Sigmoid colon (tissue), 7 donors: Measurements from ENCODE around the gene MSLN. TPM values are rescaled to one million over a fixed set of nuclear protein-coding genes. Genes with fewer than 3 reads are reported as not detected.

ENCODE experiments used
- DNase-seq: peaks from one replicate; pipeline ENCODE4 v3.0.0-alpha.2; 2019
- H3K27ac ChIP-seq, 4 donors: fragments of 200-600 bp; sonication (generic); one replicate each; pipeline ENCODE4 v1.5.1; 2016 to 2019; ENCODE audit warnings: mild to moderate bottlenecking in 1 of 4
- H3K27me3 ChIP-seq, 3 donors: fragments of 200-600 bp; sonication (generic); one replicate each; pipeline ENCODE4 v1.5.1; 2019; ENCODE audit warnings: mild to moderate bottlenecking in 1 of 3
- H3K36me3 ChIP-seq, 4 donors: fragments of 200-600 bp; sonication (generic); one replicate each; pipeline ENCODE4 v1.5.1; 2016 to 2019
- H3K4me1 ChIP-seq, 4 donors: fragments of 200-600 bp; sonication (generic); one replicate each; pipeline ENCODE4 v1.5.1; 2017 to 2019
- H3K4me3 ChIP-seq, 4 donors: fragments of 200-600 bp; sonication (generic); one replicate each; pipeline ENCODE4 v1.5.1; 2017 to 2019; ENCODE audit warnings: mild to moderate bottlenecking in 2 of 4, moderate library complexity in 1 of 4
- H3K9me3 ChIP-seq, 4 donors: fragments of 200-600 bp in 3 of 4; sonication (generic) in 3 of 4; one replicate each; pipeline versions ENCODE4 v1.5.1 to v1.6.1; 2013 to 2019
- EP300 ChIP-seq, 4 donors: sonication (generic); formaldehyde crosslinking; IDR thresholded peaks; one replicate each; pipeline ENCODE4 v1.6.1; 2017; ENCODE audit warnings: antibody characterized with exemption in 4 of 4
- POLR2A ChIP-seq, 2 donors: fragments of 450-650 bp; IDR thresholded peaks; one replicate each; pipeline ENCODE4 v1.6.1; 2016; ENCODE audit warnings: antibody characterized with exemption in 2 of 2, mild to moderate bottlenecking in 2 of 2, moderate library complexity in 2 of 2
- POLR2AphosphoS5 ChIP-seq, 4 donors: sonication (generic); formaldehyde crosslinking; IDR thresholded peaks; one replicate each; pipeline ENCODE4 v1.6.1; 2017; ENCODE audit warnings: antibody characterized with exemption in 4 of 4
- WGBS, 2 donors: extraction: QIAGEN DNeasy Blood & Tissue Kit; methylation state at CpG; one replicate each; pipeline ENCODE4 v1.1.7; 2013; 5-methylcytosine and 5-hydroxymethylcytosine counted together
- intact Hi-C: fragments of 100-400 bp; cut with DNase I; formaldehyde crosslinking; loops from one replicate; pipeline ENCODE4 v1.15.1; 2023
- polyA plus RNA-seq, 3 donors: library from polyadenylated mRNA; stranded (reverse); fragments of 200-250 nt; gene quantifications; one replicate each; pipeline ENCODE4 v1.2.3, GENCODE V29; 2013
- total RNA-seq, 4 donors: library from RNA; depleted of rRNA; stranded (reverse); fragments of >200 nt; gene quantifications; one replicate each; pipeline ENCODE4 v1.1.0, GENCODE V29; 2016
- TF ChIP-seq, protein P1 (sequence below), 4 experiments: fragments of 450-650 bp in 3 of 4; fragments of 200-600 bp in 1 of 4; IDR thresholded peaks; one replicate each; pipeline ENCODE4 v1.5.1; 2016 to 2019; ENCODE audit warnings: antibody characterized with exemption in 4 of 4, mild to moderate bottlenecking in 3 of 4, moderate library complexity in 2 of 4
- donor health status: healthy with polysubstance abuse.
- donor health status: Bipolar disorder and iron deficiency.
- donor health status: healthy.

MSLN gene
- total and polyA plus RNA-seq, 7 donors, result 0.54 to 3.5 (median 1.2) TPM; not detected in 3

DNA sequence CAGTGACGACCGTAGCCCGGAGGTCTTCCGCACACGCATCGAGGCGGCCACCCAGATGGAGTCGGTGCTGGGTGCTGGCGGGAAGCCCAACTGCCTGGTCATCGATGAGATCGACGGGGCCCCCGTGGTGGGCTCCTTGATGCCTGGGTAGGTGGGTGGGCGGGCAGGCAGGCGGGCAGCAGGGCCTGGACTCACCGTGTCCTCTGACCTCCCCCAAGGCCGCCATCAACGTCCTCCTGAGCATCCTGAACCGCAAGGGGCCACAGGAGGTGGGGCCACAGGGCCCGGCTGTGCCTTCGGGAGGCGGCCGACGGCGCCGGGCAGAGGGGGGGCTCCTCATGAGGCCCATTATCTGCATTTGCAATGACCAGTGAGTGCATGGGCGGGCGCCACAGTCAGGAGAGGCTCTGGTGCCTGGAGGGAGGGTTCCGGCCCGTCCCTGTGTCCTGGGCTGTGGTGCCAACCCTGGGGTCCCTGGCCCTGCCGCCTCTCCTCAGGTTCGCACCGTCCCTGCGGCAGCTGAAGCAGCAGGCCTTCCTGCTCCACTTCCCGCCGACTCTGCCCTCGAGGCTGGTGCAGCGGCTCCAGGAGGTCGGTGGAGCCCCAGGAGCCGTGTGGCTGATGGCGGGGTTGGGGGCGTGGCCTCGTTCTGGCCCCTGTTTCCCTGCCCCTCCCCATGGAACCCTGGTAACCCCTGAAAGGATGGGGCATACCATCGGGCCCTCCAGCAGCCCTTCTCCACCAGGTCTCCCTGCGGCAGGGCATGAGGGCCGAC lies 31.9 kb downstream of the MSLN start:
- WGBS, 2 donors, result 89 to 95% methylated on average over 46 of the region's 46 CpGs
- no peaks in the 10 kb centered on the region for H3K36me3 ChIP-seq

DNA sequence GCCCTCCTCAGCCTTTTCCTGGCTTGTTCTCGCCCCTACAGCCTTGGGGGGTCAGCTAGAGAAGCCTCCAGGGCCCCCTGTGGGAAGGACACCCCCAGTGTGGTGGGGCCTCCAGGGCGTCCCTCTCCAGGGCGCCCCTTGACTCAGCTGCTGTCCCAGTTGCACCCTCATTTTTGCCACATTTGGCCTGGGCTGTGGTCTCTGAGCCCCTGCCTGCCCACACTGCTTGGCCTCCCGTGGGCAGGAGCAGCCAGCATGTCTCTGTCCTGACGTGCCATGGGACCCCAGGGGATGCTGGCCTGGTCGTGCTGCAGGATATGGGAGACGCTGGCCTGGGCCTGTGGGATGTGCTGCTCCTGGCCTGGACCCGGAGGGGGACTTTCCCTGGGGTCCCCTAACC lies 32.9 kb downstream of the MSLN start:
- Histone ChIP-seq H3K4me3 (no peak overlapping the region), H3K9me3 (peaks cover 0 to 1% (median 0%) of the 10 kb centered on the region in 4 donors), H3K4me1 (peaks cover 0 to 11% (median 9%) of the 10 kb centered on the region in 4 donors), H3K27ac (no peak overlapping the region), H3K27me3 (peaks cover 5 to 26% (median 10%) of the 10 kb centered on the region in 3 donors), H3K36me3 (no peaks in the 10 kb centered on the region)
- TF ChIP-seq EP300 (IDR thresholded peaks at IDR 0.05) (no peak), POLR2AphosphoS5 (IDR thresholded peaks at IDR 0.05) (no peak), POLR2A (IDR thresholded peaks at IDR 0.05) (no peak)
- TF ChIP-seq, protein P1, sequence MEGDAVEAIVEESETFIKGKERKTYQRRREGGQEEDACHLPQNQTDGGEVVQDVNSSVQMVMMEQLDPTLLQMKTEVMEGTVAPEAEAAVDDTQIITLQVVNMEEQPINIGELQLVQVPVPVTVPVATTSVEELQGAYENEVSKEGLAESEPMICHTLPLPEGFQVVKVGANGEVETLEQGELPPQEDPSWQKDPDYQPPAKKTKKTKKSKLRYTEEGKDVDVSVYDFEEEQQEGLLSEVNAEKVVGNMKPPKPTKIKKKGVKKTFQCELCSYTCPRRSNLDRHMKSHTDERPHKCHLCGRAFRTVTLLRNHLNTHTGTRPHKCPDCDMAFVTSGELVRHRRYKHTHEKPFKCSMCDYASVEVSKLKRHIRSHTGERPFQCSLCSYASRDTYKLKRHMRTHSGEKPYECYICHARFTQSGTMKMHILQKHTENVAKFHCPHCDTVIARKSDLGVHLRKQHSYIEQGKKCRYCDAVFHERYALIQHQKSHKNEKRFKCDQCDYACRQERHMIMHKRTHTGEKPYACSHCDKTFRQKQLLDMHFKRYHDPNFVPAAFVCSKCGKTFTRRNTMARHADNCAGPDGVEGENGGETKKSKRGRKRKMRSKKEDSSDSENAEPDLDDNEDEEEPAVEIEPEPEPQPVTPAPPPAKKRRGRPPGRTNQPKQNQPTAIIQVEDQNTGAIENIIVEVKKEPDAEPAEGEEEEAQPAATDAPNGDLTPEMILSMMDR (IDR thresholded peaks at IDR 0.05), result no peak
- DNase-seq, result no peak
- WGBS, 2 donors, result 80 to 91% methylated on average over 8 of the region's 8 CpGs
- intact Hi-C loops, result no loop called here

More for the DNA sequence above, 31.9 kb downstream of the MSLN start:
- DNase-seq, result no peak
- intact Hi-C loops, result no loop called here
- H3K27ac ChIP-seq, result no peak overlapping the region
- H3K27me3 ChIP-seq, result peaks cover 3 to 16% (median 5%) of the 10 kb centered on the region in 3 donors
- TF ChIP-seq, protein P1 (IDR thresholded peaks at IDR 0.05), result no peak
- TF ChIP-seq POLR2A (IDR thresholded peaks at IDR 0.05), result no peak
- no peak for TF ChIP-seq EP300 (IDR thresholded peaks at IDR 0.05)
- TF ChIP-seq POLR2AphosphoS5 (IDR thresholded peaks at IDR 0.05), result no peak
- H3K9me3 ChIP-seq, result no peaks in the 10 kb centered on the region
- peaks cover 0 to 16% (median 13%) of the 10 kb centered on the region in 4 donors for H3K4me1 ChIP-seq
- no peak overlapping the region for H3K4me3 ChIP-seq

DNA sequence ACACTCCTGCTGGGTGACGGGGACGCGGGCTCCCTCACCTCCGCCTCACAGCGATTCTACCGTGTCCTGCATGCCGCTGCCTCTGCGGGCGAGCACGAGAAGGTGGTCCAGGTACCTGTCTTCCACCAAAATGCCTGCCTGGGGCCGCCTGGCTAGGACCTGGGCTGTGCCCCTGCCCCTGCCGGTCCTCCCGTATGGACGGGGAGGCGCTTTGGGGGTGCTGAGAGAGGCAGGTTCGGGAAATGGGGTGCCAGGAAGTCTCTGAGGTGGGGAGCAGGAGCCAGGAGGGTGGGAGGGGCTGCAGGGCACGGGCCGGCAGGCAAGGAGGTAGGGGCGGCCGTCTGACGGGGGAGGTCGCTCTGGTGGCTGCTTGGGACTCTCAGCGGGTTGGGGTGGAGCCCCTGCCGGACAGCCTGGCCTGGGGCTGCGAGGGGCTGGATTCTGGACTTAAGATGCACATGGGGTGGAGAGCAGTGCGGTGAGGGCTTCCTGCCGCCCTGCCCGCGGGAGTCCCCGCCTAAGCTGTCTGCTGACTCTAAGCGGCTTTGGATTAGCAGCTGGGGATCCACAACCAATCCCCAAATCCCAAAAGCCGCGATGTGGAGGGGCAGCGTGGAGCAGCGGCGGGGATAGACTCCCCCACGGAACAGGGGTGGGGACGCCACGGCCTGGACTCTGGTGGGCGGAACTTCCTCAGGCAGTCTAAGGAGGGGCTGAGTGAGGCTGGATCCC lies 33.7 kb downstream of the MSLN start:
- WGBS, 2 donors, result 89 to 92% methylated on average over 40 of the region's 40 CpGs
- Histone ChIP-seq H3K4me1 (peaks cover 0 to 4% (median 2%) of the 10 kb centered on the region in 4 donors), H3K4me3 (no peak overlapping the region), H3K27ac (no peak overlapping the region), H3K9me3 (peaks cover 0 to 3% (median 0%) of the 10 kb centered on the region in 4 donors), H3K27me3 (peaks cover 5 to 34% (median 19%) of the 10 kb centered on the region in 3 donors), H3K36me3 (no peaks in the 10 kb centered on the region)
- intact Hi-C loops, result no loop called here
- DNase-seq, result no peak
- no peak for TF ChIP-seq EP300 (IDR thresholded peaks at IDR 0.05)
- no peak for TF ChIP-seq POLR2AphosphoS5 (IDR thresholded peaks at IDR 0.05)
- TF ChIP-seq, protein P1 (IDR thresholded peaks at IDR 0.05), result no peak
- no peak for TF ChIP-seq POLR2A (IDR thresholded peaks at IDR 0.05)

DNA sequence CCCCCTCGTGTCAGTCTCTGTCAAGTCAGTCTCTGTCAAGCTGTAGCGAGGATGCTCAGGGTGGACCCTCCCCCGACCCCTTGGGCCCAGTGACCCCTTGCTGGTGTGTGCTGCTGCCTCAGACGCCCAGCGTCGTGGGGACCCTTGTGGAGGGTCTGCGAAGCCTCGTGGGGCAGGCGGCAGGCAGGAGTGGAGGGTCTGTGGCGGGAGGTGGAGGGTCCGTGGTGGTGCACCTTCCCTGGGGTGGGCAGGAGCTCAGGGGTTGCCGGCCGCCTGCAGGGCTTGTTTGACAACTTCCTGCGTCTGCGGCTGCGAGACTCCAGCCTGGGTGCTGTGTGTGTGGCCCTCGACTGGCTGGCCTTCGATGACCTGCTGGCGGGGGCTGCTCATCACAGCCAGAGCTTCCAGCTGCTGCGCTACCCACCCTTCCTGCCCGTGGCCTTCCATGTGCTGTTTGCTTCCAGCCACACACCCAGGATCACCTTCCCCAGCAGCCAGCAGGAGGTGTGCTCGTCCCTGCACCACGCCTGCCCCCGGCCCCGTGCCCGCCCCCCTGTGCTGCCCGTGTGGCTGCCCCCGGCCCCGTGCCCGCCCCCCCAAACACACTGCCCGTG lies 34.4 kb downstream of the MSLN start:
- Histone ChIP-seq H3K4me3 (no peak overlapping the region), H3K27me3 (peaks cover 8 to 41% (median 26%) of the 10 kb centered on the region in 3 donors), H3K36me3 (no peaks in the 10 kb centered on the region), H3K9me3 (peaks cover 0 to 3% (median 0%) of the 10 kb centered on the region in 4 donors), H3K27ac (no peak overlapping the region), H3K4me1 (no peaks in the 10 kb centered on the region)
- WGBS, 2 donors, result 77 to 82% methylated on average over 31 of the region's 31 CpGs
- no peak for DNase-seq
- intact Hi-C loops, result no loop called here
- TF ChIP-seq EP300 (IDR thresholded peaks at IDR 0.05), result no peak
- no peak for TF ChIP-seq POLR2A (IDR thresholded peaks at IDR 0.05)
- TF ChIP-seq, protein P1 (IDR thresholded peaks at IDR 0.05), result no peak
- TF ChIP-seq POLR2AphosphoS5 (IDR thresholded peaks at IDR 0.05), result no peak
